Measurements from ENCODE around the gene CCDC120. TPM values are rescaled to one million over a fixed set of nuclear protein-coding genes. Genes with fewer than 3 reads are reported as not detected.

CCDC120 gene
- total and polyA plus RNA-seq, 9 of the 15 experiments (the other 6 are each of a cell fraction or from before 2014, with no cell fraction given): 0.13 to 3.6 (median 0.54) TPM

DNA sequence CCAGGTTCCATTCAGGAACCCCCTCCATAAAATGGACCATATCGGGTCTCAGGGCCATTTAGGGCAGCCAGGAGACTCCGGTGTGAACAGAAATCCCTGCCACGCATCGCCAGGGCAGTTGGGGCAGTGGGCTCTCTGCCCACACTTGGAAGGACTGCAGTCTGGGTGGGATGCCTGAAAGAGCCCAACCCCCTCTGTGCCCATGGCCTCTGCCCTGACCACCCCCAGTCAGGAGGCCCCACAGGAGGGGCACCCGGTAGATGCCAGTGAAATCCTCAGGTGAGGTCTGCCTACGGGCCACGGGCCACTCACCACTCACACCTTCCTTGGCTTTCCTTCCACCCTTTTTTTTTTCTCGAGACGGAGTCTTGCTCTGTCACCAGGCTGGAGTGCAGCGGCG lies 10.2 kb downstream of the CCDC120 start:
- Histone ChIP-seq H3K9ac (ENCODE audit: insufficient read depth in 1 of 2, low read depth in 2 of 2, low read length in 2 of 2) (peak overlapping the region in 1 of 2 experiments; percentile 43; a peak in 1 of 4 replicates), H3K4me1 (replicated peaks in 1 of 2; ENCODE audit: control insufficient read depth in 2 of 2, insufficient read depth in 2 of 2, low read length in 2 of 2) (peaks cover 0 to 42% of the 10 kb centered on the region in 2 experiments; a peak in 3 of 5 replicates), H3K9me1 (ENCODE audit: control insufficient read depth, insufficient read depth, low read length) (no peaks in the 10 kb centered on the region), H3K27ac (ENCODE audit: extremely low read depth, low read depth, low read length) (no peak overlapping the region), H2AFZ (ENCODE audit: low read depth, low read length) (no peak overlapping the region), H3K27me3 (ENCODE audit: control insufficient read depth in 2 of 2, insufficient read depth in 2 of 2, low read length in 2 of 2) (no peaks in the 10 kb centered on the region), H4K20me1 (replicated peaks; ENCODE audit: control insufficient read depth, insufficient read depth, low read length) (no peaks in the 10 kb centered on the region), H3K9me3 (replicated peaks; ENCODE audit: control insufficient read depth, insufficient read depth, low read depth, low read length) (no peaks in the 10 kb centered on the region), H3K79me2 (ENCODE audit: control insufficient read depth, insufficient read depth, low read length) (no peaks in the 10 kb centered on the region), H3K4me2 (ENCODE audit: insufficient read depth, low read length) (no peak overlapping the region), H3K36me3 (ENCODE audit: control insufficient read depth, insufficient read depth, low read length) (no peaks in the 10 kb centered on the region), H3K4me3 (no peak overlapping the region)
- ChIA-PET POLR2A (no interaction called here), CTCF (ENCODE audit: low intra/inter-chr PET ratio) (no interaction called here)
- FAIRE-seq (no peak), ATAC-seq (no peak), DNase-seq (ENCODE audit: extremely low read depth in 1 of 4, low spot score in 3 of 4) (no peak)
- no TSS peak for BruUV-seq (replicated peaks)
- intact Hi-C loops (cut with micrococcal nuclease): no loop called here
- no peak for TF ChIP-seq NFATC3 (IDR thresholded peaks at IDR 0.05)
- TF ChIP-seq KAT2B (IDR thresholded peaks at IDR 0.05; ENCODE audit: low read depth, low read length): no peak
- peak; percentile 66 for TF ChIP-seq POLR2G (IDR thresholded peaks at IDR 0.05; ENCODE audit: low read depth, low read length)
- TF ChIP-seq ETS2 (tag; IDR thresholded peaks at IDR 0.05; ENCODE audit: borderline replicate concordance, poor library complexity, severe bottlenecking): no peak
- TF ChIP-seq, protein P1, sequence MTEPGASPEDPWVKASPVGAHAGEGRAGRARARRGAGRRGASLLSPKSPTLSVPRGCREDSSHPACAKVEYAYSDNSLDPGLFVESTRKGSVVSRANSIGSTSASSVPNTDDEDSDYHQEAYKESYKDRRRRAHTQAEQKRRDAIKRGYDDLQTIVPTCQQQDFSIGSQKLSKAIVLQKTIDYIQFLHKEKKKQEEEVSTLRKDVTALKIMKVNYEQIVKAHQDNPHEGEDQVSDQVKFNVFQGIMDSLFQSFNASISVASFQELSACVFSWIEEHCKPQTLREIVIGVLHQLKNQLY (CRISPR knock-in tag; conservative IDR thresholded peaks at IDR 0.05): no peak
- TF ChIP-seq RBFOX2 (IDR thresholded peaks at IDR 0.05; ENCODE audit: low read depth, low read length): 0 out of 2 replicates have a peak, but pooled peaks have one; percentile 19
- TF ChIP-seq RBM14 (IDR thresholded peaks at IDR 0.05; ENCODE audit: borderline replicate concordance, insufficient read depth, low read depth, low read length): no peak
- TF ChIP-seq KLF13 (tag; IDR thresholded peaks at IDR 0.05; ENCODE audit: borderline replicate concordance, low read depth): no peak
- TF ChIP-seq, protein P2, sequence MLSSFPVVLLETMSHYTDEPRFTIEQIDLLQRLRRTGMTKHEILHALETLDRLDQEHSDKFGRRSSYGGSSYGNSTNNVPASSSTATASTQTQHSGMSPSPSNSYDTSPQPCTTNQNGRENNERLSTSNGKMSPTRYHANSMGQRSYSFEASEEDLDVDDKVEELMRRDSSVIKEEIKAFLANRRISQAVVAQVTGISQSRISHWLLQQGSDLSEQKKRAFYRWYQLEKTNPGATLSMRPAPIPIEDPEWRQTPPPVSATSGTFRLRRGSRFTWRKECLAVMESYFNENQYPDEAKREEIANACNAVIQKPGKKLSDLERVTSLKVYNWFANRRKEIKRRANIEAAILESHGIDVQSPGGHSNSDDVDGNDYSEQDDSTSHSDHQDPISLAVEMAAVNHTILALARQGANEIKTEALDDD (IDR thresholded peaks at IDR 0.05): no peak
- no peak for TF ChIP-seq MECOM (CRISPR knock-in tag; IDR thresholded peaks at IDR 0.05)
- TF ChIP-seq HNRNPK (IDR thresholded peaks at IDR 0.05; ENCODE audit: low read depth, low read length, poor library complexity, severe bottlenecking): no peak
- TF ChIP-seq YBX1 (IDR thresholded peaks at IDR 0.05): no peak
- TF ChIP-seq, protein P3, sequence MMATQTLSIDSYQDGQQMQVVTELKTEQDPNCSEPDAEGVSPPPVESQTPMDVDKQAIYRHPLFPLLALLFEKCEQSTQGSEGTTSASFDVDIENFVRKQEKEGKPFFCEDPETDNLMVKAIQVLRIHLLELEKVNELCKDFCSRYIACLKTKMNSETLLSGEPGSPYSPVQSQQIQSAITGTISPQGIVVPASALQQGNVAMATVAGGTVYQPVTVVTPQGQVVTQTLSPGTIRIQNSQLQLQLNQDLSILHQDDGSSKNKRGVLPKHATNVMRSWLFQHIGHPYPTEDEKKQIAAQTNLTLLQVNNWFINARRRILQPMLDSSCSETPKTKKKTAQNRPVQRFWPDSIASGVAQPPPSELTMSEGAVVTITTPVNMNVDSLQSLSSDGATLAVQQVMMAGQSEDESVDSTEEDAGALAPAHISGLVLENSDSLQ (IDR thresholded peaks at IDR 0.05): no peak
- TF ChIP-seq RUNX1 (IDR thresholded peaks at IDR 0.05; ENCODE audit: low read depth): no peak
- 83% methylated on average over 8 of the region's 11 CpGs for WGBS (ENCODE audit: insufficient coverage, low coverage, missing lambda C conversion rate)
- in situ Hi-C loops (cut with MboI): no loop called here
